HEK293T (cell line): Measurements from ENCODE around the gene LTBP1.

ENCODE experiments used
- CTCF ChIA-PET: fragments of 350-600 bp; formaldehyde crosslinking; extraction: SDS; loops from one replicate; lab custom pipeline; 2021; ENCODE audit warnings: antibody characterized with exemption, inconsistent platforms; lab: Yijun Ruan, JAX
- POLR2A ChIA-PET: fragments of 350-600 bp; formaldehyde crosslinking; extraction: SDS; loops from one replicate; lab custom pipeline; 2020; ENCODE audit warnings: antibody characterized with exemption, inconsistent platforms; lab: Yijun Ruan, JAX
- DNase-seq: peaks from one replicate; pipeline ENCODE4 v3.0.0; 2012; ENCODE audit warnings: mixed read lengths; ENCODE audit errors: extremely low spot score
- ARNT ChIP-seq: fragments of 450-650 bp; IDR thresholded peaks from 2 replicates; pipeline ENCODE4 v1.6.1; 2017; ENCODE audit warnings: mild to moderate bottlenecking
- BHLHE40 ChIP-seq: fragments of 450-650 bp; IDR thresholded peaks from 2 replicates; pipeline ENCODE4 v1.6.1; 2016; ENCODE audit warnings: mild to moderate bottlenecking, moderate library complexity, borderline replicate concordance
- CTBP1 ChIP-seq: fragments of 450-650 bp; IDR thresholded peaks from 2 replicates; pipeline ENCODE4 v1.6.1; 2016; ENCODE audit warnings: borderline replicate concordance
- ELF4 ChIP-seq: fragments of 450-650 bp; IDR thresholded peaks from 2 replicates; pipeline ENCODE4 v1.6.1; 2017; ENCODE audit warnings: antibody characterized with exemption
- FOXA1 ChIP-seq: fragments of 450-650 bp; IDR thresholded peaks from 2 replicates; pipeline ENCODE4 v1.6.1; 2016; ENCODE audit warnings: mild to moderate bottlenecking
- FOXK2 ChIP-seq: fragments of 450-650 bp; IDR thresholded peaks from 2 replicates; pipeline ENCODE4 v1.6.1; 2016; ENCODE audit warnings: mild to moderate bottlenecking
- FOXM1 ChIP-seq: fragments of 450-650 bp; IDR thresholded peaks from 2 replicates; pipeline ENCODE4 v1.6.1; 2017; ENCODE audit warnings: mild to moderate bottlenecking, borderline replicate concordance
- HDGF ChIP-seq: fragments of 450-650 bp; IDR thresholded peaks from 2 replicates; pipeline ENCODE4 v1.6.1; 2017; ENCODE audit warnings: antibody characterized with exemption, borderline replicate concordance
- L3MBTL2 ChIP-seq: fragments of 450-650 bp; conservative IDR thresholded peaks from 2 replicates; pipeline ENCODE4 v1.6.1; 2016; ENCODE audit warnings: mild to moderate bottlenecking
- LEF1 ChIP-seq: fragments of 450-650 bp; IDR thresholded peaks from 2 replicates; pipeline ENCODE4 v1.6.1; 2017; ENCODE audit warnings: mild to moderate bottlenecking, borderline replicate concordance
- NFRKB ChIP-seq: fragments of 450-650 bp; IDR thresholded peaks from 2 replicates; pipeline ENCODE4 v1.6.1; 2016; ENCODE audit warnings: mild to moderate bottlenecking, moderate library complexity
- SP1 ChIP-seq: fragments of 450-650 bp; IDR thresholded peaks from 2 replicates; pipeline ENCODE4 v1.6.1; 2017
- SUZ12 ChIP-seq: fragments of 450-650 bp; IDR thresholded peaks from 2 replicates; pipeline ENCODE4 v1.6.1; 2016; ENCODE audit warnings: mild to moderate bottlenecking
- TARDBP ChIP-seq: fragments of 450-650 bp; IDR thresholded peaks from 2 replicates; pipeline ENCODE4 v1.6.1; 2016
- ZNF384 ChIP-seq: fragments of 450-650 bp; IDR thresholded peaks from 2 replicates; pipeline ENCODE4 v1.6.1; 2016
- TF ChIP-seq, protein P1 (sequence below): fragments of 450-650 bp; IDR thresholded peaks from 2 replicates; pipeline ENCODE4 v1.6.1; 2016

Gene LTBP1

DNA sequence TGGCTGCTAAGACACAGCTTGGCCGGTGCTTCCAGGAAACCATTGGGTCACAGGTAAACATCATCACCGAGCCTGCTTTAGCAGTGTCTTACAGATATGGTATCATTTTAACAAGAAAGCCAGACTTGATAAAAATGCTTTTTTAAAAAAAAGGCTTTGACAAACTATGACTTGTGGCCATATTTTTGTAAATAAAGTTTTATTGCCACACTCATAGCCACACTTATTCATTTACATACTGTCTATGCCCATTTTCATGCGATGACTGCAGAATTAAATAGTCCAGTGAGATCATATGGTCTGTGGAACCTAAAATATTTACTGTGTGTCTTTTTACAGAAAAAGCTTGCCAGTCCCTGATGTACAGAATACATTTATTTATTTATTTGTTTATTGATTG, 242.0 kb downstream of the LTBP1 start:
- no peak for DNase-seq
- ChIA-PET POLR2A (no interaction called here), CTCF (no interaction called here)
- TF ChIP-seq LEF1, result no peak
- TF ChIP-seq FOXA1, result no peak
- no peak for TF ChIP-seq CTBP1
- no peak for TF ChIP-seq L3MBTL2
- no peak for TF ChIP-seq ZNF384
- TF ChIP-seq FOXM1, result no peak
- TF ChIP-seq NFRKB, result no peak
- no peak for TF ChIP-seq ELF4
- TF ChIP-seq FOXK2, result no peak
- no peak for TF ChIP-seq TARDBP
- TF ChIP-seq SUZ12, result no peak
- no peak for TF ChIP-seq SP1
- no peak for TF ChIP-seq ARNT
- TF ChIP-seq HDGF, result no peak
- TF ChIP-seq, protein P1, sequence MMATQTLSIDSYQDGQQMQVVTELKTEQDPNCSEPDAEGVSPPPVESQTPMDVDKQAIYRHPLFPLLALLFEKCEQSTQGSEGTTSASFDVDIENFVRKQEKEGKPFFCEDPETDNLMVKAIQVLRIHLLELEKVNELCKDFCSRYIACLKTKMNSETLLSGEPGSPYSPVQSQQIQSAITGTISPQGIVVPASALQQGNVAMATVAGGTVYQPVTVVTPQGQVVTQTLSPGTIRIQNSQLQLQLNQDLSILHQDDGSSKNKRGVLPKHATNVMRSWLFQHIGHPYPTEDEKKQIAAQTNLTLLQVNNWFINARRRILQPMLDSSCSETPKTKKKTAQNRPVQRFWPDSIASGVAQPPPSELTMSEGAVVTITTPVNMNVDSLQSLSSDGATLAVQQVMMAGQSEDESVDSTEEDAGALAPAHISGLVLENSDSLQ, result no peak
- no peak for TF ChIP-seq BHLHE40

DNA sequence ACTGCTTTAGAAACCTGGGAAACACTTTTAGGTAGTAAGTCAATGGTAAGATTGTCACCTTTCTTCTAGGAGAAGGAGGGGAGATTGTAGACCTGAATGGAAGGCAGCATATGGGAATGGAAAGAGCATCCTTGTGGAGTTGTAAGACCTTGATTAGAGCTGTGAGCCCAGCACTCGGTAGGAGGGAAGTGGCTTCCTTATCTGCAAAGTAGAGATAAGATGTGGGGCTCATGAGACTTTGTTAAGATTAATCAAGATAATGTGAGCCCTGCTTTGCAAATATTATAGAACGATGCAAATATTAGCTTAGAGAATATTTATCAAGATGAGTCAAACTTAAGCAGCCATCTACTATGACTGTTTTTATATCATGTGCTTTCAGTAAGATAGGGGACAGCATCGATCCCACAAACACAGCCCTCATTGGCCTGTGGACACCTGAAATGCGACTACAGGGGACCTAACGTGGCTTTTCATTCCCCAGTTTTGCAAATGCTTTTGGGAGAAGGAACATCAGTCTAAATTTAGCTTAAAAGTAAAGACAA, 243.7 kb downstream of the LTBP1 start:
- no peak for DNase-seq
- POLR2A ChIA-PET, result no interaction called here
- CTCF ChIA-PET, result no interaction called here
- no peak for TF ChIP-seq SUZ12
- no peak for TF ChIP-seq SP1
- no peak for TF ChIP-seq L3MBTL2
- TF ChIP-seq CTBP1, result no peak

DNA sequence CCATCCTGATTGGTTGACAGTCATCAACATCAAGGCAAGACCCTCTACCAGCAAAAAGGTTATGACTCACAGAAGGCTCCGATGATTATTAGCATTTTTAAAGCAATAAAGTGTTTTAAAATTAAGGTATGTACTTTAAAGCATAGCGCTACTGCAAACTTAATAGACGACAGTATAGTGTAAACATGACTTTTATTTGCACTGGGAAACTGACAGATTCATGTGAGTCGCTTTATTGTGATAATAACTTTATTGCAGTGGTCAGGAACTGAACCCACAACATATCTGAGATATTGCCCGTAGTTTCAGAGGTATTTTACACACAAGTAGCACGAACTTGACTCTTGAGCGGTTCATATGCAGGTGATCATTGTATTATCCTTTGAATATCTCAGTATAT, 249.1 kb downstream of the LTBP1 start:
- CTCF ChIA-PET, result no interaction called here
- POLR2A ChIA-PET, result no interaction called here
- DNase-seq, result no peak
- TF ChIP-seq ZNF384, result no peak
- no peak for TF ChIP-seq HDGF
- TF ChIP-seq, protein P1, result peak; percentile 30; the same call in 1 of the 2 replicates
- TF ChIP-seq LEF1, result no peak

DNA sequence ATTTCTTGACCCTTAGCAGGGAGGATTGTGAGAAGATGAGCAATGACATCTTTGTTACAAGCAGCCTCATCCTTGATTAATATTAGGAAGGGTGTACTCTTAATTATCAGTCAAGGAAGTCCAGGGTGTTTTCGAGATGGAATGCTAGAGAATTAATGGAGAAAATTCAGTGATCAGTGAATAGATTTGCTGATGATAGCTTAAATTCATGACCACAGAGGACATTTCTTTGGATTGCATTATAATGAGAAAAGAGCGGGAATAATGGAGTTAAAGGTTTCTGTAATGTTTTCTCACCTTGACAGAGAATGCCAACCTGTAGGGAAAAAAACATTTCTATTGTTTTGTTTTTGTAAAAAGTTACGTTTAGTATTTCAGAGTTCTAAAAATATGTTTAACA, 249.9 kb downstream of the LTBP1 start:
- POLR2A ChIA-PET, result no interaction called here
- no peak for DNase-seq
- CTCF ChIA-PET, result no interaction called here
- TF ChIP-seq BHLHE40 (no peak), FOXM1 (no peak), L3MBTL2 (no peak), LEF1 (no peak)

DNA sequence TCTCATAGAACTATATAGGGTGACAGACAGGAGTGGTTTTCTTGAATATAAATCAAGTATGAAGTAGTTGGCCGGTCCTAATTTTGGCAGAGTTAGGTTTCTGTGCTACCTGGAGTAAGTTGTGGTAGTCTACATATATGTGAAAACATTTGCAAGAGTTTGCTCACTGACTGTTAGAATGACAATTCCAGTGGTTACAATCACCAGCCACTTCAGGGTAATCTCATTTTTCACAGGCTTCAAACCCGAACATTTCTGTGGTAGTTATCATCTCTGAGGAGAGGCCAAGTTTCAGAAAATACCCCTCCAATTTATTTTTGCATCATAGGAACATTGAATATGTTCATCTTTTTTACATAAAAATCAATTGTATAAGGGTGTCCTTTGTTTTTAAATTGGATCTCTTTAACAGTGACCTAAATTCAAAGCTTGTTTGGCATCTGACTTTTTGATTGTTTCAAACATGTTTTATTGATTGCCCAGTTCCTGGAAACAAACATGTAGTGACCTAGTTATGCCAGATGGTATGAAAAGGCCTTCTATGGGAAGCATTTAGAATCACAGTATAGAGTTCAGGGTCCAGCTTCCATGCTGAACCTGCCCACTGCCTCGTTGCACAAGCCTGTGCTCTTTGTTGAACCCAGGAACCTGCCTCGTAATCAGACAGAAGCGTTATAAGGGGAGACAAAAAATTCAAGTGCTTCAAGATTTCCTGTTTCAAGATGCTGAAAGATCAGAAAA, 250.6 kb downstream of the LTBP1 start:
- POLR2A ChIA-PET, result no interaction called here
- CTCF ChIA-PET, result no interaction called here
- TF ChIP-seq ARNT (no peak), SUZ12 (no peak), FOXK2 (no peak), CTBP1 (no peak), LEF1 (no peak), HDGF (no peak), BHLHE40 (no peak), FOXM1 (no peak), TARDBP (no peak), ELF4 (no peak), NFRKB (no peak), FOXA1 (no peak), SP1 (no peak), L3MBTL2 (no peak), ZNF384 (no peak)
- TF ChIP-seq, protein P1, result no peak
- DNase-seq, result no peak

DNA sequence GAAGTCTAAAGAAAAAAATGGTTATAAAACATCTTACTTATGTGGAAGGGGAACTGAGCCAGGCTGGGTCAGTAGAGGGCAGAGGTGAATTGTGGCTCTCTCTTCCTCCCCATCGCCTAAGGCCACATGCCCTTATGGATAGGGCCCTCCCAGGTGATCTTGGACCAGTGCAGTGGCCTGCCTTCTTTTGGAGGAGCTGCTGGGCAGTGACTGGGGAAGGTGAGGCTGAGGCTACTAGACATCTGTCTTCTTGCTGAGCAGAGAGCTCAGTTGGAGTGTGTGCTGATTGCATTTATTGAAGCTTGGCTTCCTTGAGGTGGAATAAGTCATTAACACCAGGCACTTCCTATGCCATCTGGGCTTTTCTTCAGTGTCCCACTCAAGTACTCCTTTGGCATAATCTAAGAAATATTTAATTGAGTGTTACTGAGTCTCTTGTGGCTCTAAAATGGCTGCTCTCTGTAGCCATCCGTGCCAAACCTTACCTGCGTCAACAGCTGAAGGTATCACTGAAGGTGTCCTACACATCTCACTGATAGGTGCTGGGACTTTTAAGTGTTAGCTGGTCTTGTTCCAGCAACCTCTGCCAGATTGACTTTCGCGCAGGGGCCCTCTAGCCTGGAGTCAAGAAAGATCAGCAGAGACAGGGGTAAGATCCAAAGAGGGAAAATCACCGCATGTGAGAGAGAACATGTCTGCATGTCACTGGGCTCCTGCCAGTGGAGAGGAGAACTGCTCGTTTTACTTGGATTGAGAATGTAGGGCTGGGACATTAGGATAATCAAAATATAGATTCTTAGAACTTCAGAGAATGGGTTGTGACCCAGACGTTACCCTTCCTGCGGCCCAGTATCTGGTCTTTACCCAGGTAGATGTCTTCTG, 256.1 kb downstream of the LTBP1 start:
- no peak for DNase-seq
- CTCF ChIA-PET, result no interaction called here
- POLR2A ChIA-PET, result no interaction called here
- TF ChIP-seq TARDBP (no peak), LEF1 (no peak)
